HUES6 (cell line): Measurements from ENCODE around the gene ZNF474.

Source experiments
- H3K27ac ChIP-seq: 2 replicates; pipeline ENCODE4 v1.7.0; 2013; ENCODE audit warnings: low read depth, mild to moderate bottlenecking, low read length, inconsistent platforms
- H3K27me3 ChIP-seq: 2 replicates; pipeline ENCODE4 v1.6.1; 2013; ENCODE audit warnings: low read length; ENCODE audit not compliant: control insufficient read depth, insufficient read depth
- H3K36me3 ChIP-seq: 2 replicates; pipeline ENCODE4 v1.6.1; 2013; ENCODE audit warnings: low read length; ENCODE audit not compliant: control insufficient read depth, insufficient read depth
- H3K4me1 ChIP-seq: 2 replicates; pipeline ENCODE4 v1.6.1; 2013; ENCODE audit warnings: low read length; ENCODE audit not compliant: control insufficient read depth, insufficient read depth
- H3K4me3 ChIP-seq: 2 replicates; pipeline ENCODE4 v1.5.1; 2013; ENCODE audit warnings: low read depth, low read length
- H3K9ac ChIP-seq: one replicate; pipeline ENCODE4 v1.6.1; 2013; ENCODE audit warnings: mild to moderate bottlenecking, low read length
- H3K9me3 ChIP-seq: 2 replicates; pipeline ENCODE4 v1.6.1; 2013; ENCODE audit warnings: low read depth, low read length; ENCODE audit not compliant: control insufficient read depth, insufficient read depth

ZNF474 gene

DNA sequence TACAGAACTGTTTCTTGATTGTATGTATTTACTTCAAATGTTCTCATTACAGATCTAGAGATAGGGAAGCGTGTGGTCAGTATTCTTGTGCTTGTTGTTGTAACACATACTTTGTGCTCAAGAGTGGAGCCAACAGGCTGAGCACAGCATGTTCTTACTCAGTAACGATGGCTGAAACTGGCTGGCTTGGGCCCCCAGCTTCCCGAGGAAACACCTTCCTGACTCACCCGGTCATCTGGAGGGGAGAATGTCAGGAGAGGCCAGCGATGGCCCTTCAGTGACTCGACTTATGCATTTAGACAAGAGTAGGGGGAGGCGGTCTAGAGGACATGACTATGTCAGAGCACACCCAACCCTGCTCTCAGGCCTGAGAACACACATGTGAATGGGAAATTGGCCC is 25.6 kb downstream of the ZNF474 start:
- Histone ChIP-seq H3K9me3 (no peaks in the 10 kb centered on the region), H3K27ac (no peak overlapping the region), H3K27me3 (no peaks in the 10 kb centered on the region), H3K4me3 (no peak overlapping the region), H3K9ac (no peak overlapping the region), H3K36me3 (no peaks in the 10 kb centered on the region), H3K4me1 (peaks cover 4% of the 10 kb centered on the region; the same call in 1 of the 2 replicates)

DNA sequence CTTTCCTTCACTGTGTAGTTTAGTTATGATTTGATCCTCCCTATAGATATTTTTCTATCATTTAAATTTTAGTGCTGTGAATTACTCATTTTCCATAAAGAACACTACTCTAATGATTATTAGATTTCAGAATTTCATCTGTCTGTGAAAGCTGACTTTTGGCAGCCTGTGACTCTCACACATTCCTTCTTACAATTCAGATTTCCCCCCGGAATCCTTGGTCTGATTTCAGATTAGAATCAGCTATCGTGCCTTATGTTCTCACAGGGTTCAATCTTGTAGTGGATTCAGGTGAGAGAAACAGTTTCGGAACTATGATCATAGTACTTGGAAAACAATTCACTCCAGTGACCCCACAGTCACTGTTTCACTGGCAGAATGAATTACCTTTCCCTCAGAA is 26.2 kb downstream of the ZNF474 start:
- Histone ChIP-seq H3K4me1 (peaks cover 4% of the 10 kb centered on the region; the same call in 1 of the 2 replicates), H3K27ac (no peak overlapping the region), H3K4me3 (no peak overlapping the region), H3K27me3 (no peaks in the 10 kb centered on the region), H3K36me3 (no peaks in the 10 kb centered on the region), H3K9me3 (no peaks in the 10 kb centered on the region), H3K9ac (no peak overlapping the region)

DNA sequence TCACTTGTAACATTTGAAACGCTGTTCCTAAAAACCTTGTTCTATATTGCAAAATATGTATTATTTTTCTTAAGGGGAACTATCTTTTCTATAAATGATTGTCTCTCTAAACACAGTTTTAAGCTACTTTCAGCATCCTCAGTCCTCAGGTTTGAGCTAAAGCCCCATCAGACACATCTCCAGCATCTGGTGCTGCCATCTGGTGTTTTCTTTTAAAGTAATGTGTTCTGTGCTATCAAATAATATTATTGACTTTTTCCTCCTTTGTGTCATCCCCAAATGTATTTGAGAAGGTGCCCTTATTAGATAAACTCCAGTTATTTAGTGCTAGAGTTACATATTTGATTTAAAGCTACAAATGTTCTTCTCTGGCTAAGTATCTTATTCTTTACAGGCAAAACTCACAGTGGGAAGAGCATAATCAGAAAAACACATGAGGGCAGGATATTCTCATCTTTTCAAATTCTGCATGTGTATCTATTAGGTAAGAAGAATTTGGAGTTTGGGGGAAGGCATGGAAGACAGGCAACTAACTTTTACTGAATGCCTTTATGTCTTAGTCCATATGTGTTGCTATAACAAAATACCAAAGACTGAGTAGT is 27.5 kb downstream of the ZNF474 start:
- no peaks in the 10 kb centered on the region for H3K27me3 ChIP-seq
- H3K9me3 ChIP-seq, result no peaks in the 10 kb centered on the region
- peaks cover 4% of the 10 kb centered on the region; the same call in 1 of the 2 replicates for H3K4me1 ChIP-seq
- no peaks in the 10 kb centered on the region for H3K36me3 ChIP-seq
- no peak overlapping the region for H3K27ac ChIP-seq
- no peak overlapping the region for H3K9ac ChIP-seq
- no peak overlapping the region for H3K4me3 ChIP-seq

DNA sequence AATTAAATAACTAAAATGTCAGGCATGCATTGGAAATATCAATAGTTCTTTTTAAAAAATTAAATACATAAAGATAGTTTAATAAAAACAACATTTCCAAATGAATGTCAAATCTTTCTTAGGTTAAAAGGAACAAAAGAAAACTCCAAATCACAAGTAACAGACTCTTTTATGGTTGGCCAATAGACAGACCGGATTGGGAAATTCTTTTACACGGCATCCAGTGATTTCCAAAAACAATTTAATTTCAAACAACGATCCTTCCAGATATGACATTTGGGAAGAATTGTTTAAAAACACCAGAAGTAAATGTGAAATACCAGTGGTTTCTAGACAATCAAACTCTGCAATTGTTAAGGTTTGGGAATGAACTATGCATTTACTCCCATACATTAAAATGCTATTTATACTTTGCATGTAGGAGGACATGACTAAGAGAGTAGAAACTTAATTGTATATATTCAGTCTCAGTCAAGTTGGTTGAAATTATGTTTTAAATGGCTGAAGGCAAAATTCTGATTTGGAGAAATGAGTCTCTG is 32.8 kb downstream of the ZNF474 start:
- H3K9ac ChIP-seq, result no peak overlapping the region
- H3K27me3 ChIP-seq, result no peaks in the 10 kb centered on the region
- no peak overlapping the region for H3K4me3 ChIP-seq
- H3K4me1 ChIP-seq, result peaks cover 12% of the 10 kb centered on the region
- H3K36me3 ChIP-seq, result no peaks in the 10 kb centered on the region
- H3K27ac ChIP-seq, result no peak overlapping the region
- H3K9me3 ChIP-seq, result no peaks in the 10 kb centered on the region

DNA sequence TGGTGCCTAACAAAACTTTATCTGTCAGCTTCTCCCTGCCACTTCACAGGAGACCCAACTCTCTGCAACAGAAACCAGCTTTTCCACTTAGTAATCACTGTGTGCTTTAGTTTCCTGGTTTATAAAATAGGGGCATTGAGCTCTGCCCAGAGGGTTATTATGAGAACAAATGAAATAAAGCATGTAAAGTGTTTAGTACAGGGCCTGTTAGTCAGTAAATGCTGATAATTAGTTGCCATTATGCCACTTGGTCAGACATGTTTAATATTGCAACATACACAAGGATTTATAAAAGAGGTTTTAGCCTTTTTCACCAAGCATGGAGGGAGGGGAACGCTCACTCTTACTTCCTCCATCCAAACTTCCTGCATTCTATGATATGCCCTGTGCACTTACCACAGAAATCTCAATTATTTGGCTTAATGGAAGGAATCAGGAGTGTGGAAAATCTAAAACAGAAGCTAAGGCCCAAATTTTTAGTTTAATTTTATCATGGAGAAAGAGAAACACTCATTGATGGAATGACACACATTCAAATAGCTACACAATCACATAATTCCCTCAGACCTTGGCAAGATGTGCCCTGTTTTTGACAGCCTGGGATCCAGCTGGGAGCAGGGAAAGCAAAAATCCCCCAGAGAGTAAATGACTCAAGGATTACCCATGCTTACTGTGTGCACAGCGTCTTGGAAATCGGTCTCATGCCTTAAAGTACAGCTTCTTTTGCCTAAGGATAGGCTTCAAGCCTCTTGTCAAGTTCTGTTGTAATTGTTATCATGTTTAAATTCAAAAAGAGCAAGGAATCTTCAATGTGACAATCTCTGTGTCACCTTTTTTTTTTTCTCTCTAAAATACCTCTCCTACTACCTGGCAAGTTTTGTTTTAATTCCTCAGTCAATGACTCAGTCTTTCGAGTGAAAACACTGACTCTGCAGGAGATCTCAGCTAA is 34.0 kb downstream of the ZNF474 start:
- Histone ChIP-seq H3K4me1 (peaks cover 12% of the 10 kb centered on the region), H3K27me3 (no peaks in the 10 kb centered on the region), H3K9me3 (no peaks in the 10 kb centered on the region), H3K4me3 (no peak overlapping the region), H3K9ac (no peak overlapping the region), H3K27ac (no peak overlapping the region), H3K36me3 (no peaks in the 10 kb centered on the region)

DNA sequence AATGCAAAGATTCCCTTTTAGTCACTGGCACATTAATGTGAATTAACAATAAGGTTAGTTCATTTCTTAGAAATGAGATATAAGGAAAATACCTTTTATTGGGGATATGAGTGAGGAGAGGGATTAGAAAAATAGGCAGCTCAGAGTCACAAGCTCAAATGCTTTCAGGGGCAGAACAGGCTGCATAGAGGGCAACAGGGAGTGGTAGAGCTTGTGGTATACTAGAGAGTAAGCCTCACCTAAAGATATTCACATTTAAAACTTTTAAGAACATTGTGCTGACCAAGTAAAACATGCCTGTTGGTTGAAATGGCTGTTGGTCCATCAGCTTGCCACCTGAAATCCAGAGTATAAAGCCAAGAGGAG is 34.7 kb downstream of the ZNF474 start:
- H3K27ac ChIP-seq, result no peak overlapping the region
- no peak overlapping the region for H3K9ac ChIP-seq
- no peaks in the 10 kb centered on the region for H3K36me3 ChIP-seq
- no peaks in the 10 kb centered on the region for H3K27me3 ChIP-seq
- no peaks in the 10 kb centered on the region for H3K9me3 ChIP-seq
- peaks cover 12% of the 10 kb centered on the region for H3K4me1 ChIP-seq
- H3K4me3 ChIP-seq, result no peak overlapping the region

DNA sequence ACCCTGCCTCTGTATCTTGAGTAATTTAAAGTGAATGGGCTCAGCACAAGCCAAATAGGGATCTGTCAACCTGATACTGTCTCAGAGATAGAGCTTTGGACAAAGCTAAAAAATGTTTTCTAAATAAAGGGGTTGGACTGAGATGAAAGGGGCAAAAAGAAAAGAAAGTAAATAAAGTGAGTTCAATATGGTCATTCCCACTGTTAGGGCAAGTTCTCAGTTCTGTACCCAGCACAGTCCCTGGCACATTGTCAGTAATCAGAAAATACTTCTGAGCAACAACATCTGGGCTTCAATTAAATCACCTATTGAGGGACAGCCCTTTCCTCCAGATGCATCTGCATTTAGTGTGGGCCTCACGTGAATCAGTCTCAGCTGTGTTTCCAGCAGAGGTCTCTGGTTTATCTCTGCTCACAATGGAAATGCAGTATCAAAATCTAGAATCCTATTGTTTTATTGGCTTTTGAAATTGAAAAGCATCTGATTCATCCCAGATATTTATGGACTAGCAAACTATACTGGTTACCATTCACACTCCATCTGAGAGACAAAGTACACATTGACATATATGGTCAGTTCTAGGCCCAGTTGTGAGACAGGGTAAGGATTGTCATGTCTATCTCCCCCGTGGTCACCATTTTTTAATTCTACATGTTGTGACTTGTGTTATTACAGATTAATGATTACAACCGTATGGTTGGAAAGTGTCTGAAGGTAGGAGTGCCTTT is 35.6 kb downstream of the ZNF474 start:
- no peak overlapping the region for H3K27ac ChIP-seq
- no peaks in the 10 kb centered on the region for H3K27me3 ChIP-seq
- no peak overlapping the region for H3K9ac ChIP-seq
- H3K4me1 ChIP-seq, result peaks cover 12% of the 10 kb centered on the region
- no peaks in the 10 kb centered on the region for H3K9me3 ChIP-seq
- no peak overlapping the region for H3K4me3 ChIP-seq
- H3K36me3 ChIP-seq, result no peaks in the 10 kb centered on the region

DNA sequence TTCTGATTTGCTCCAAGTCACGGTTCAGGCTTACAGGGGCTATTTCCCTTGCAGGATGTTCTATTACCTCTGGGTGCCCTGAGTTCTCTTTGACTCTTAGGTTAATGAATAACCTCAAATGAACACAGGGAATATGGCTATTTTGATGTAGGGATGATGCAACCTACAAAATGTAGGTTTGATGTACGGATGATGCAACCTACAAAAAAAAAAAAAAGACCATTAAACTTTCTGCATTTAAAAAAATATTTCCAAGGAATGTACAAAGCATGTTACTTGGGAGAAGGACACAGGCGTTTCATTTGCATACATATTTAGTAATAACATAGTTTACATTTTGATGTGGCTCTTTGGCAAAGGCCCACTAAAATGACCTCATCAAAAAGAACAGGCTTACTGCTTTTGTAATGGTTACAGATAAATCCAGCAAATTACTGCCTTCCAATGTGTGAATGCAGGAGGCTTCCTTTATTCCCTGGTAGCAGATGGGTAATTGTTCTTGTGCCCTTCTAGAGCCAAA is 36.3 kb downstream of the ZNF474 start:
- no peaks in the 10 kb centered on the region for H3K36me3 ChIP-seq
- H3K4me1 ChIP-seq, result peaks cover 18% of the 10 kb centered on the region
- H3K9ac ChIP-seq, result no peak overlapping the region
- no peaks in the 10 kb centered on the region for H3K27me3 ChIP-seq
- H3K27ac ChIP-seq, result no peak overlapping the region
- no peaks in the 10 kb centered on the region for H3K9me3 ChIP-seq
- H3K4me3 ChIP-seq, result no peak overlapping the region

DNA sequence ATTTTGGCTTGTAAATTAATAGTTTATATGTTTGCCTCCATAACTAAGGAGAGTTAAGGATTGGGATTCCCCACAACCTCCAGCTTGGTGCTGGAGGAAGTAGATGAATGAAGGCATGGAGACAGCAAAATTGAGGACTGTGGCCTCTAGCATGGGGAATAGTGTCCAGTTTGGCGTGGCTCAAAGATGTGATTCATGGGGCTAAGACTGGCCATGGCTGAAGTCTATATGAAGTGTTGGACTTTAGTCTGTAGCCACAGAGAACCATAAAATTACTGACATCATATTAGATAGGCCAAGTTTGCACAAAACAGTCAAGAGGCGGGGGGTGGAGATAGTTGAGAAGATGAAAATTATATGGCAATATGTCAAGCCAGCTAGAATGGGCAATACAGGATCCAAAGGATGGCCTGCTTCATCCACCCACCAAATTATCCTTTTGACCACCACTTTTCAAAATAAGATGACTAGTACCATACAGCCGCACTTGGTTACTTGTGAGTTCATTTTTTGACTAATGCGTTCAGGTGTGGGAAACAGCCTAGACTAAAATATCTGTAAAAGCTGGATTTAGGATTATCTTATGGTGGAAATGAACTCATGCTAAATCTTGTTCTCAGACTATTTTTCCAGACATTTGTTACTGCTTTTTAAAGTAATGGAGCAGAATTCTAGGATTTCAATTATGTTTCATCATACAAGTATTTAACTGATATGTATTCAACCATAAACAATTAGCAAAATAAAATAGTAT is 40.2 kb downstream of the ZNF474 start:
- Histone ChIP-seq H3K4me3 (no peak overlapping the region), H3K9ac (no peak overlapping the region), H3K36me3 (no peaks in the 10 kb centered on the region), H3K27ac (no peak overlapping the region), H3K27me3 (no peaks in the 10 kb centered on the region), H3K4me1 (peaks cover 12% of the 10 kb centered on the region), H3K9me3 (no peaks in the 10 kb centered on the region)

DNA sequence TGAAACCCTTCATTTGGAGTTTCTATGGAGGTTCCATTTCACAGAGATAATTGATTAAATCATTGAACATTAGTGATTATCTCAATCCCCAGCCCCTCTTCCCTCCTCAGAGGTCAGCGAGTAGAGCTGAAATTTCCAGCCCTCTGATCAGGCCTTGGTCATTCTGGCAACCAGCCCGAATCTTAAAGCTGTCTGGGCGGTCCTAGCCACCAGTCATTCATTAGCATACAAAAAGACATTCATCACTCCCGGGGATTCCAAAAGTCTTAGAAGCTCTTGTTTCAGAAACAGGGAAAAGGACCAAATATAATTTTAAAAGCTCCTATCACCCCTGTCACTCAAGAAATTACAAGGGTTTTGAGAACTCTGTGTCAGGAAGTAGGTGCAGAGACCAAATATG is 41.3 kb downstream of the ZNF474 start:
- Histone ChIP-seq H3K9me3 (no peaks in the 10 kb centered on the region), H3K4me3 (no peak overlapping the region), H3K27ac (no peak overlapping the region), H3K36me3 (no peaks in the 10 kb centered on the region), H3K4me1 (peaks cover 12% of the 10 kb centered on the region), H3K27me3 (no peaks in the 10 kb centered on the region), H3K9ac (no peak overlapping the region)
